ENCODE measurements around the gene GINS2. TPM values are rescaled to one million over a fixed set of nuclear protein-coding genes. Genes with fewer than 3 reads are reported as not detected.

The GINS2 gene
- total RNA-seq, 2 experiments from 2014 or later: 1.1 to 1.4 TPM

GRCh38 chr16:85646976-85647375, 41.8 kb downstream of the GINS2 start:
- CTCF ChIA-PET: interaction anchor here (0.8 kb wide), 1 partner anchor 227 kb away, joined by 3 read pairs; no protein-coding TSS in a partner anchor
- no peaks in the 10 kb centered on the region for H3K4me1 Mint-ChIP-seq (ENCODE audit: low read depth)

GRCh38 chr16:85646358-85646907, 42.3 kb downstream of the GINS2 start:
- ChIA-PET CTCF (interaction anchor here (0.8 kb wide), 1 partner anchor 226 kb away, joined by 3 read pairs; no protein-coding TSS in a partner anchor), POLR2A (no interaction called here)
- H3K4me3 Mint-ChIP-seq: no peak overlapping the region
- Histone ChIP-seq H3K36me3 (ENCODE audit: insufficient read depth, low read length) (peaks cover 8% of the 10 kb centered on the region), H3K4me3 (ENCODE audit: low read length) (no peak overlapping the region), H3K27ac (ENCODE audit: low read depth in 1 of 2, low read length in 2 of 2) (no peak overlapping the region), H3K9me3 (ENCODE audit: control insufficient read depth in 1 of 2, insufficient read depth in 1 of 2, low read length in 2 of 2) (no peaks in the 10 kb centered on the region), H3K4me1 (ENCODE audit: insufficient read depth, low read length) (peaks cover 13% of the 10 kb centered on the region), H3K27me3 (ENCODE audit: control insufficient read depth in 1 of 2, insufficient read depth in 2 of 2, low read length in 2 of 2) (no peaks in the 10 kb centered on the region)
- H3K27me3 Mint-ChIP-seq: no peaks in the 10 kb centered on the region
- ATAC-seq (ENCODE audit: poor library complexity): no peak
- no peaks in the 10 kb centered on the region for H3K4me1 Mint-ChIP-seq (ENCODE audit: low read depth)
- H3K9me3 Mint-ChIP-seq: no peaks in the 10 kb centered on the region
- intact Hi-C loops (cut with DNase I, micrococcal nuclease): no loop called here
- TF ChIP-seq CTCF (IDR thresholded peaks at IDR 0.05): no peak
- H3K36me3 Mint-ChIP-seq (ENCODE audit: low read depth): peaks cover 3% of the 10 kb centered on the region
- DNase-seq: no peak
- no peak overlapping the region for H3K27ac Mint-ChIP-seq

More at GRCh38 chr16:85646976-85647375, 41.8 kb downstream of the GINS2 start:
- Histone ChIP-seq H3K36me3 (ENCODE audit: insufficient read depth, low read length) (peaks cover 8% of the 10 kb centered on the region), H3K9me3 (ENCODE audit: control insufficient read depth in 1 of 2, insufficient read depth in 1 of 2, low read length in 2 of 2) (peaks cover 0 to under 1% of the 10 kb centered on the region in 2 experiments), H3K27ac (ENCODE audit: low read depth in 1 of 2, low read length in 2 of 2) (no peak overlapping the region), H3K4me1 (ENCODE audit: insufficient read depth, low read length) (peaks cover 13% of the 10 kb centered on the region), H3K4me3 (ENCODE audit: low read length) (no peak overlapping the region), H3K27me3 (ENCODE audit: control insufficient read depth in 1 of 2, insufficient read depth in 2 of 2, low read length in 2 of 2) (no peaks in the 10 kb centered on the region)
- H3K27me3 Mint-ChIP-seq: no peaks in the 10 kb centered on the region
- ATAC-seq (ENCODE audit: poor library complexity) (no peak), DNase-seq (no peak)
- POLR2A ChIA-PET: no interaction called here
- peaks cover 3% of the 10 kb centered on the region for H3K36me3 Mint-ChIP-seq (ENCODE audit: low read depth)
- TF ChIP-seq CTCF (IDR thresholded peaks at IDR 0.05): no peak
- H3K9me3 Mint-ChIP-seq: no peaks in the 10 kb centered on the region
- H3K4me3 Mint-ChIP-seq: no peak overlapping the region
- H3K27ac Mint-ChIP-seq: no peak overlapping the region
- intact Hi-C loops (cut with DNase I, micrococcal nuclease): no loop called here

GRCh38 chr16:85645021-85645589, 43.6 kb downstream of the GINS2 start:
- Mint-ChIP-seq H3K9me3 (no peaks in the 10 kb centered on the region), H3K4me3 (no peak overlapping the region), H3K4me1 (ENCODE audit: low read depth) (no peaks in the 10 kb centered on the region), H3K36me3 (ENCODE audit: low read depth) (peaks cover 3% of the 10 kb centered on the region), H3K27me3 (no peaks in the 10 kb centered on the region), H3K27ac (no peak overlapping the region)
- DNase-seq (no peak), ATAC-seq (ENCODE audit: poor library complexity) (no peak)
- intact Hi-C loops (cut with DNase I, micrococcal nuclease): no loop called here
- CTCF ChIA-PET: no interaction called here
- Histone ChIP-seq H3K27ac (ENCODE audit: low read depth in 1 of 2, low read length in 2 of 2) (no peak overlapping the region), H3K36me3 (ENCODE audit: insufficient read depth, low read length) (peaks cover 6% of the 10 kb centered on the region), H3K9me3 (ENCODE audit: control insufficient read depth in 1 of 2, insufficient read depth in 1 of 2, low read length in 2 of 2) (no peaks in the 10 kb centered on the region), H3K27me3 (ENCODE audit: control insufficient read depth in 1 of 2, insufficient read depth in 2 of 2, low read length in 2 of 2) (no peaks in the 10 kb centered on the region), H3K4me1 (ENCODE audit: insufficient read depth, low read length) (peaks cover 13% of the 10 kb centered on the region), H3K4me3 (ENCODE audit: low read length) (no peak overlapping the region)
- POLR2A ChIA-PET: no interaction called here
- TF ChIP-seq CTCF (IDR thresholded peaks at IDR 0.05): no peak

Measured in CD4-positive, alpha-beta T cell (primary cell).